Measurements from ENCODE around the gene FCHSD1.
"Not testable (repeated sequence)": the region's sequence is repeated elsewhere in the genome, so short reads cannot be mapped to it uniquely, and the experiment has no call there.

Gene FCHSD1

GRCh38 chr5:141615991-141616720 lies 35.1 kb downstream of the FCHSD1 start:
- DNase-seq, result no peak

GRCh38 chr5:141613344-141613743 lies 37.9 kb downstream of the FCHSD1 start:
- DNase-seq, result no peak

- DNase-seq, result no peak
These were observed 39.9 kb downstream of the FCHSD1 start for GRCh38 chr5:141611289-141611688.

GRCh38 chr5:141609921-141610320 lies 41.3 kb downstream of the FCHSD1 start:
- DNase-seq, result not testable (repeated sequence)

GRCh38 chr5:141609044-141609443 lies 42.2 kb downstream of the FCHSD1 start:
- no peak for DNase-seq

- no peak for DNase-seq
These were observed 42.7 kb downstream of the FCHSD1 start for GRCh38 chr5:141608557-141608956.

GRCh38 chr5:141608046-141608445 lies 43.2 kb downstream of the FCHSD1 start:
- DNase-seq, result no peak

- DNase-seq, result no peak
These were observed 45.5 kb downstream of the FCHSD1 start for GRCh38 chr5:141605523-141606277.

- DNase-seq, result no peak
These were observed 47.1 kb downstream of the FCHSD1 start for GRCh38 chr5:141603923-141604717.

- DNase-seq, result no peak
These were observed 48.6 kb downstream of the FCHSD1 start for GRCh38 chr5:141602606-141603005.

- no peak for DNase-seq
These were observed 52.5 kb downstream of the FCHSD1 start for GRCh38 chr5:141598391-141599345.

GRCh38 chr5:141597814-141598213 lies 53.4 kb downstream of the FCHSD1 start:
- no peak for DNase-seq

- DNase-seq, result no peak
These were observed 53.8 kb downstream of the FCHSD1 start for GRCh38 chr5:141597394-141597793.

- DNase-seq, result no peak
These were observed 54.4 kb downstream of the FCHSD1 start for GRCh38 chr5:141596867-141597266.

- DNase-seq, result no peak
These were observed 61.1 kb downstream of the FCHSD1 start for GRCh38 chr5:141590127-141590526.
